ENCODE data around the gene RPS6KL1.

Gene RPS6KL1

GRCh38 chr14:74888164-74889158, 34.6 kb downstream of the RPS6KL1 start:
- DNase-seq (ENCODE audit: low read depth in 2 of 2, low spot score in 1 of 2) = no peak

- DNase-seq (ENCODE audit: low read depth in 2 of 2, low spot score in 1 of 2) = no peak
Measured at GRCh38 chr14:74886001-74886400, 37.1 kb downstream of the RPS6KL1 start.

GRCh38 chr14:74882103-74882920, 40.7 kb downstream of the RPS6KL1 start:
- DNase-seq (ENCODE audit: low read depth in 2 of 2, low spot score in 1 of 2) = no peak

- peak; percentile 60 to 69 for DNase-seq (ENCODE audit: low read depth in 2 of 2, low spot score in 1 of 2)
Measured at GRCh38 chr14:74881431-74882102, 41.5 kb downstream of the RPS6KL1 start, which contains the start of gene DLST. TSS of gene DLST (plus strand) at chr14:74881916. CDS start at chr14:74881954, 38 bp downstream.

- no peak for DNase-seq (ENCODE audit: low read depth in 2 of 2, low spot score in 1 of 2)
Measured at GRCh38 chr14:74879427-74880182, 43.5 kb downstream of the RPS6KL1 start.

- DNase-seq (ENCODE audit: low read depth in 2 of 2, low spot score in 1 of 2) = no peak
Measured at GRCh38 chr14:74875941-74876913, 46.8 kb downstream of the RPS6KL1 start, which contains the start of gene PROX2. TSS of gene PROX2 (minus strand) at chr14:74876145. CDS start at chr14:74863834, 12,311 bp downstream.

GRCh38 chr14:74875204-74875603, 47.9 kb downstream of the RPS6KL1 start:
- DNase-seq (ENCODE audit: low read depth in 2 of 2, low spot score in 1 of 2) = no peak

GRCh38 chr14:74871819-74872218, 51.2 kb downstream of the RPS6KL1 start:
- DNase-seq (ENCODE audit: low read depth in 2 of 2, low spot score in 1 of 2) = no peak

- DNase-seq (ENCODE audit: low read depth in 2 of 2, low spot score in 1 of 2) = no peak
Measured at GRCh38 chr14:74868739-74869138, 54.3 kb downstream of the RPS6KL1 start.

- peak; percentile 31 to 40 for DNase-seq (ENCODE audit: low read depth in 2 of 2, low spot score in 1 of 2)
Measured at GRCh38 chr14:74867673-74868072, 55.4 kb downstream of the RPS6KL1 start.

- no peak for DNase-seq (ENCODE audit: low read depth in 2 of 2, low spot score in 1 of 2)
Measured at GRCh38 chr14:74866708-74867389, 56.2 kb downstream of the RPS6KL1 start.

GRCh38 chr14:74865156-74865555, 57.9 kb downstream of the RPS6KL1 start:
- no peak for DNase-seq (ENCODE audit: low read depth in 2 of 2, low spot score in 1 of 2)

- DNase-seq (ENCODE audit: low read depth in 2 of 2, low spot score in 1 of 2) = no peak
Measured at GRCh38 chr14:74864198-74864597, 58.9 kb downstream of the RPS6KL1 start.

- no peak for DNase-seq (ENCODE audit: low read depth in 2 of 2, low spot score in 1 of 2)
Measured at GRCh38 chr14:74863274-74863673, 59.8 kb downstream of the RPS6KL1 start.

- DNase-seq (ENCODE audit: low read depth in 2 of 2, low spot score in 1 of 2) = no peak
Measured at GRCh38 chr14:74861734-74862090, 61.3 kb downstream of the RPS6KL1 start.

GRCh38 chr14:74860899-74861733, 61.9 kb downstream of the RPS6KL1 start:
- DNase-seq (ENCODE audit: low read depth in 2 of 2, low spot score in 1 of 2) = peak; percentile 91 to 99

GRCh38 chr14:74859757-74860552, 63.1 kb downstream of the RPS6KL1 start:
- DNase-seq (ENCODE audit: low read depth in 2 of 2, low spot score in 1 of 2) = no peak

Measured in stimulated activated CD8-positive, alpha-beta memory T cell treated with anti-CD3 and anti-CD28 coated beads, Interleukin-4, amount 100 ng/mL, for 1 hour (primary cell).